Stimulated activated CD4-positive, alpha-beta T cell treated with anti-CD3 and anti-CD28 coated beads, Interleukin-4, amount 100 ng/mL, for 4 hours (primary cell): ENCODE measurements around the gene ZNF407.

Experiments used
- DNase-seq, 2 experiments: peaks; one replicate each; pipeline ENCODE4 v3.0.0-alpha.2; 2020

The ZNF407 gene

DNA sequence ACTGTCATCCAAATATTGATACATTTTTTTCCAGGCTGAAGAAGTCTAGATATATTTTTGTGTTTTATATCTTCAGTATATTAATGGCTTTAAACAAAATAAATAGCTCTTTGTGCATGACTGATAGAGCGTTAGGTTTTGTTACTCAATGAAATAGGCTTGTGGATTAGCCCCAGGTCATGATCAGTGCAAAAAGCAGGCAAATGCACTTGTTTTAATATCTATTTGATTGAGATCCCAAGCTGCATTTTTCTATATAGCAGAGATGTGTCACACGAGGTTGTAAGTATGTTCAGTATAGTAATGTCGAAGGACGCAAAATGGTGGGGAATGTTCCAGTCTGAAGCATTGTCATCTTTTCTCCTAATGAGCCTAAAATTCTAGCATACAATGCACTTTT is 198.5 kb downstream of the ZNF407 start:
- no peak for DNase-seq

DNA sequence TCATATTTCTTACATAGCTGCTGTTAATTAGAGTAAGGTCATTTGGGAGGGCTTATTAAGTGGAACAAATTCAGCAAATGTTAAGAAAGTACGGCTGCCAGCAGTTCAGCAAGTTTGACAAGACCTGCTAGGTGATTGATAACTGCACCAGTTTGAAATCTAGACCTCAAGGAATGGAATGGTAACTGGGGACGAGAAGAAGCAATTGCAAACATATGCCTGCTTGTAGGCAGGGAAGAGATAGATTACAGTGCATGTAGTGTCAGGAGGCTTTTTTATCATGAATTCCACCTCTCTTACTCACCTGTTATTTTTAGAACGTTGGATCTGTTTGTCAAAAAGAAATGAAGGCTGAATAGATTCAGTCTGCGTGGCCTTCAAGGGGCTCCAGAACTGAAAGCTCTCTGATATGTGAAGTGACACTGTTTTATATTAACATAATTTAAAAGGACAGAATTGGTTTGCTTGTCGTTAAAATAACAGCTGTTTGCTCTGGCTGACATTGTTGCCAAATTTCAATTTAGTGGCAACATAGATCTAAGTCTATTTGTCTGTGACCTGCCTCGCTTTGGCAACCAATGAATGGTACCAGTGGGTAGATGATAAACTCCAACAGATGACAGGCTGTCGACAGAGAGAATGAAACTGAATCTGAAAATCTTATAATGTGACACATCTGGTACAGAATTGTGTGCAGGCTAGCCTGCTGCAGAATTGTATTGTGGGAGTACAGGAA is 199.3 kb downstream of the ZNF407 start:
- DNase-seq: no peak

DNA sequence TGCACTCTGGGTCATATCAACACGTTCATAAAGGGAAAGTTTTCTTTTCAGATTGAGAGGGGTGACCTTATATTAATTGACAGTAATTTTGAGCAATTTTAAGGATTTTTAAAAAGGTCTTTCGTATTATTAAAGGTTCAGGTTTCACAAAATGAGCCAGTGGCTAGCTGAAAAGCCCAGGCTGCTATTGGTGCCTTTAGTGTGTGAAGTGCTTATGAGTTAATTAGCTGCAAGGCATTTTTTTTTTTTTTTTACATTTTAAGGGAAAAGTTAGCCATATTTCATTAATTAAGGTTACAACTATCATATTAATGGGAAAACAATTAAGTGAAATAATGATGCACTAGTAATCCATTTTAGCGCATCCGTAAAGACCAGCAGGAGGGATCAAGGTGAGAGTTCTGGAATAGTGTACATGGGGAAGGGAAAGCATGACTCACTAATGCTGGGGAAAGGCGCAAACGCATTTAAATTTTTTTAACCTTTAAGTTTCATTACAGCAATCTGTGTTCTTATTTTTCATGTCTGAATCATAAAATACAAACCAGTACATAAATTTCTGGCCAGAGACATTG is 200.0 kb downstream of the ZNF407 start:
- DNase-seq: no peak

DNA sequence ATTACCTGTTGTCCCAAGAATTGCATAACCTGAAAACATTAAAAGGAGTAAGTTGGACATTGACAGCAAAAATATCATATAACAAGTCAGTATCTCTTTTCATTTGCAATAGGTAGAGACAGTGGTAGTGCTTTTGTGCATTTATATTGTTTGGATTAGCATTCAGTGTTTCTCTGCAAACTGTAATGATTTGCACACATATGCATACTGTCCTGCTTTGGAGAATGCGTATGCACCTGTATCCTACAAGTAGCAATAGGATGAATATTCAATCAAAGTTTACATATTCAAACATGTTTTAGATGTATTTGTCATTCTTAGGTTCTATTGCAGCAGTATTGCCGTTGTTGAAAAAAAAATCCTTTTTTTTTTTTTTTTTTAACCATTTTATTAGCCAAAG is 201.9 kb downstream of the ZNF407 start:
- DNase-seq: no peak

DNA sequence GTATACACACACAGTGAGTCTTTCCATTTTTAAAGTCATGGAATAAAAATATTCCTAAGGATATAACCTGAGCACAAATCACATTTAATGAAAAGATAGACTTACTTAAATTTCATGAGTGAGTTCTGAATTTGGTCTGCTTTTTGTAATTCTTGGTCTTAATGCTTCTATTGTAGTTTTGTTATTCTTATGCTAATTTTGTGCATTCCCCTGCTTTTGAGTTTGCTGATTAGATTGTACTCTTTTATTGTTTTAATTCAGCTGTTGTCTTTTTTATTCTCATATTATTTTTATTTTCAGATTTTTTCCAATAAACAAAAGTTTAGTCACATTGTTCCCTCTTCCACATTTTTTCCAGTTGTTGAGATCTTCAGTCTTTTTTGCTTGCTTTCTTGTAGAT is 202.4 kb downstream of the ZNF407 start:
- no peak for DNase-seq

DNA sequence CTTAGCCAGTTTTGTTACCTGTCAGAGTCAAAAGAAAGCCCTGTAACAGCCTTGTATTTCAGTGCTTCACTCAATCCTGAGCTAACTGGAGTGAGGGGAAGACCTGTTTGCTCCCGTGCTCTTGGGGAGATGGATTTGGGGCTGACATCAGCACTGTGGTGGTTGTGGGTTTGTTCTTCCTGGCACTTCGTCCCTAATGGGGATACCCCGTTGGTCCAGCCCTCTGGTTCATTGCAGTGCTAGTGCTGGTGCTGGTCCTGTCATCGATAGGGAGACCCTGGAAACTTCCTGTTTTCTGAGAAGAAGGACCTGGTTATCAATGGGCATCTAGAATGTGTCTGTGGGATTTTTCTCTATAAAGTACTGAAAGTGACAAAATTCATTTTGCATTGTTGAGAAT is 205.4 kb downstream of the ZNF407 start:
- no peak for DNase-seq

DNA sequence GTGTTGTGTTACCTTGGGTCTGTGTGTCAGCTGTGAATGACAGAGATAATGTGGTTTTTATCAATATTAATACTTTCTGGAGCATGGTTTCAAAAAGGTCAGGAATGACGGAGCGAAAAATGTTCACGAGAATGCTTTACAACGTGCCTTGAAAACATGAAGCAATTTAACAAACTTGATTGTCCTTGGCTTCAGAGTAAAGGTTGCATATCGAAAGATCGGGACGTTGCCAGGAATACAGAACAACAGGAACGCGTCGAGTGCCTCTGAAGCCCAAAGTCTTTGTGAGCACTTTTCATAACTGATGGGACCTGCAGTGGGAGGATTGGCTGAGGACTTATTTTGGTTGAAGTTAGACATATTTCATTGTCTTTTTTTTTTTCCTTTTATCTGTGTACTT is 206.1 kb downstream of the ZNF407 start:
- no peak for DNase-seq

DNA sequence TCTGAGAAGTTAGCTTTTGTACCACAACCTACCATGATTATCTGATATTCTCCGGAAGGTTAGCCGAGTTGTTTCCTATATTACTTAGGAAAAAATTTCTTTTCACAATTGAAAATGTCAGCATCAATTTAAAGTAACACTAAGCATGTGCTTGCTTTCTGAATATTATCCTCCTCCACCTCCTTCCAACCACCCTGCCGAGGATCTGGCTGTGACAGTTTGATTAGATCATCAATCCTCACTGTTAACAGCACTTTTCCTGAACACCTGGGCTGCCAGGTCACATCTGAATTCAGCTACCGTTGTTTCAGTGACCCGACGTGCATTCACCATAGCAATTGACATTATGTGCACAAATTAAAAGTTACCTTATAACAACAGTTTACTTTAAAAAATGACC is 207.0 kb downstream of the ZNF407 start:
- DNase-seq: no peak

DNA sequence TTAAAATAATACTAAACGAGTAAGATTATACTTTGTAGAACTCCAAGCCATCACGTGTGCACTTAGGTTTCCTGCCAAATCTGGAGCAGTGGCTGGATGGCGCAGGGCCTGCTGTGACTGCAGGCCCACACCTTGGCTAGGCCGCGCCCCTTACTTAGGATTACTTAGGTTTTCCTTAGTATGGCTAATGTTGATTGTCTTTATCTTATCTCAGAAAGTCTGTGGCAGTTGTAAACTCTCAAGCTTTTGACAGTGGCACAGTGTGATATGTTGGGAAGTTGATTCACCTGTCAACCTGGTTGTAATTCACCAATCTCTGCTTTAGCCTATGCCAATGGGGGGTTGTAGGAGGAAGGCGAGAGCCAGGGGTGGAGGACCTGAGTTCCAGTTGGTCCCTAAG is 208.4 kb downstream of the ZNF407 start:
- no peak for DNase-seq

DNA sequence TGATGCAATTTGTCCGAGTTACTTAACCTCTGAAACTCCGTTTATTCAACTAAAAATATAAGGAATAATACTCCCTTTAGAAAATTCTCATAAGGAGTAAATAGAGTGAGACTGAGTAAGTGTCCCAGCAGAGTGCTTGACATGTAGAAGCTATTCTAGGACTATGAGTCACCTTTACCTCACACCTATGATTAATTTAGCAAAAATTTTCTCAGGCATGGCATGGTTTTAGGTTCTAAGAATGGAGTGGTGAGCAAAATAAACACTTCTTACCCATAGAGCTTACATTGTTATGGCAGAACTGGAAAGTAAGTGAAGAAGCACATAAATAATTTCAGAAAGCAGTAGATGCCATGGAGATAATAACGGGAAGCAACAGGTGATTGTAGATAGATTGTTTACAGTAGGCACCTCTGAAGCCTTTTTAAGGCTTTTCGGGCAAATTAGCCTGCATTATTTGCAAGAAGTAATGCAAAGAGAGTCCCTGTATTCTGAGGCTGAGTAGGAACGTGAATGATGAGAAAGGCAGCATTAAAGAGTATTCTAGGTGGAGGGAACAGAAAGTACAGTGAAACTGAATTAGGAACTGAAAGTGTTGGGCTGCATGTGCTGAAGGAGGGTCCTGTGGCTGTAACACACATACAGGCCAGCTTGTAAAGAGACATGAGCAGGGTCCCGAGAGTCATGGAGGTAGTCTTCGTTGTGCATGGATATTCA is 209.2 kb downstream of the ZNF407 start:
- DNase-seq: no peak

DNA sequence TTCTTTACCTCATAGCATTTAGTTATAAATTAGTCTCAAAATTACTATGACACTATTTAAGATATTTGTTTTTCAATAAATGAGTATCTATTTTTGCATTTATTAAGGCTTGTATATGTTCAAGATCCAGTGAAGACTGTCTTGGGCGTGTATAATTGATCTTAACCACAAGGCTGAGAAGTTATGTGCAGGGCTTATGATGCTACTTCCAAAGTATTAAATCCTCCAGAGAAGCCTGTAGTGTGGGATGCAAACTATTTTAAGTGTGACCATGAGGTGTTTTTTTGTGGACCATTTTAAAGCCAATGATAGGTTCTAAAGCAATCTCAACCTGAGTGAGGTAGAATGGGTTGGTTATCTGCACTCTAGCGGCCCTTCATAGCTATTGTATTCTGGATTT is 219.9 kb downstream of the ZNF407 start:
- no peak for DNase-seq

DNA sequence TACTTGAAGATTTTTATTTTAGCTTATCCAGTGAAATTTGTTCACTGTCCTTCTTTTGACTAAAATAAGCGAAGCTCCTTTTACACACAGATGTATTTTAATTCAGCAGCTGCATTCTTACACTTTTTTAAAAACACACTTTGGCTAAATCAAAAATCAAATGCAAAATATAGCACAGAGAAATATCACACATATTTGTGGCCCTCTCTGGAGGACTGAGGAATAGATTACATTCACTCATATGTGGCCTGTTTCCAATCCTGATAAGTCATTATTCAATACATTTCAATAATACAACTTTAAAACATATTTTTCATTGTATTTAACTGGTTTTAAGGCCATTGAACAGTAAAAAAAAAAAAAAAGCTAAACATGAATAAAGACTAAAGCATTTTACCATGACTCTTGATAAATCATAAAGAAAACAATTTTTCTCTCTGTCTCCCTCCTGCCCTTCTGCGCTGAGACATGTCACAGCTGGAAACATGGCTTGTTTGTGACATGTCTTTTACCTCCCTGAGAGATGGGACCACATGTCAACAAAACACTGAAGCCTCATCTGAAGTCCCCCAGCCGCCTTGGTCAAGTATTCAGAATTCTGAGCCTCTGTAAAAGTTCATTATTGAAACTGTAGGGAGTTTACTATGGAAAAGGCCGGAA is 221.0 kb downstream of the ZNF407 start:
- no peak for DNase-seq

DNA sequence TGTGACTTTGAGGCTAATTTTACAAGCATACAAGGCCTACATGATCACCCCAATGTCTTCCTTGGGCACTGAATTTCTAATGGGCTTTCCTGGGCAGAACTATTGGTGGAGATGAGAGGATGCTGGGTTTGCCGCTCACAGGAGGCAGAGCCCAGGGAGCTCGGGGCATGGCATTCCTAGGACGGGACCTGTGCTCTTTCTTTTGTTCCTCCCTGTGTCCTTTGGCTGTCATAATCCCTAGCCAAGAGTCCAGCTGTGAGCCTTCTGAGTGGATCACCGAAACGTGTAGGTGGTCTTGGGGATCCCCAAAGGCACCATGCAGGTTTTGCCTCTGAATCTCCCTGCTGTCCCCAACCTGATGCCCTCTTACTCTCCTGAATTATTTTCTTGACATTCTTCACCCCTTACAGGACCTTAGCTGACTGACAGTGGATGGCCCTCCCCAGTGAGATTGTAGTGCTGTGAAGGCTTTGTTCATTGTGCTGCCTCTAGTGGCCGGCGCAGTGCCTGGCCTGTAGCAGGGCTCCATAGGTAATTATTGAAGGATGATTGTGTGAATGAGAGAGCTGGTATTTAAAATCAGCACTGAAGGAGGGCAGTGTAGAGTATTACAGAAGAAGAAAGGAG is 221.9 kb downstream of the ZNF407 start:
- DNase-seq: no peak

DNA sequence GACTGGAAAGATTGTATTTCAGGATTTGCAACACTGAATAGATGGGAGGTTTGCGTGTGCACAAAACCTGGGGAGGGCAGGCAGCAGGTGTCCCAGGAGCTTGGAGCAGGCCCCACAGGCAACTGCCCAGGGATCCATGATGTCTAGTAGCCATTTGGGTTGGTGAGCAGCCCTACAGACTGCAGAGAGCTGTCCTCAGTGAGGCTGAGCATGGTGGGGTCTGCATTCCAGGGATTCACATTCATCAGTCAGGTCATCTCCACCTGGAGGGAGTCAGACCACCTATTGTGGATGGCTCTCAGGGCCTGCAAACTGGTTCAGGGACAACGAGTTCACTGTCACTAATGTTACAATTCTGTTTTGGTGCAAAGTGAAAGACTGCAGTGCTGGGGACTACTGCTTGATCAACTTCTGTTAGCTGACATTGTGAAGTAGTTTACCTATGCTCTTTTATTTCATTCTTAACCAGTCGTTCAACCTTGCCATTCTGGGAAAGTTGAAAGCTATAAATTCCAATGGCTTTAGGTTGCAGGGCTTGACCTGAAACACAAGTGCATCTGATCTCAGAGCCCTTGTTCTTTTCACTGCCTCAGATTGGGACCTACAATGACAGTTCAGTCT is 222.6 kb downstream of the ZNF407 start:
- DNase-seq: no peak

DNA sequence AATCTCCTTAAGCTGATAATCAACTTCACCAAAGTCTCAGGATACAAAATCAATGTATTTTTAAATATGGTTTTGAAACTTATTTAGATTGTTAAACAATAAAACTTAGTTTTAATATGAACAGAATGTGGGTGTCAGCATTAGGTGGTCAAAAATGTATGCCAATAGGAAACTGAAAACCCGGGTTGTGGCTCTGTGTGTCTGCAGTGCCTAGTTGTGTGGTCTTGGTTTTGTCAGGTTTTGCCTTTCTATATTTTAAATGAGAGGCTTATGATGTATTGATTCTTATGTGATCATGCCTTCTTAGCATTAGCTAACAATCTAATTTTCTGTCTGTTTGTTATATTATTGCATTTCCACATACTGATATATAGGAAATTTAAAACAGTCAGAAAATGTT is 227.8 kb downstream of the ZNF407 start:
- no peak for DNase-seq

DNA sequence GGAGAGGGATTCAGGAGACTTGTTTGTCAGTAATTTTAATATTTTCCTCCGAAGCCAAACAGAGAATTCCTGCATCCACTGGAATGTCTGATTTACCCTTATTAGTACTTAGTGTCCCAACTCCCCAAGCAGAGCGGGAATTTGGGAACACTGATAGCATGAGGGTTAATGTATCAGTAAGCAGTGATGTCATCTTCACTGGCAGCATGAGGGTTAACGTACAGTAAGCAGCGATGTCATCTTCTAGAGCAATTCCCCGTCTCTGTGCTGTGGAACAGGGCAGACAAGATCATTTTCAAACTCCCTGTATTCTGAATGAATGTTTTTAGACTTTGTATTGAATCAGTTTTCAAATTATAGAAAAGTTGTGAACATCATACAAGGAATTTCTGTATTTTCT is 228.9 kb downstream of the ZNF407 start:
- DNase-seq: no peak

DNA sequence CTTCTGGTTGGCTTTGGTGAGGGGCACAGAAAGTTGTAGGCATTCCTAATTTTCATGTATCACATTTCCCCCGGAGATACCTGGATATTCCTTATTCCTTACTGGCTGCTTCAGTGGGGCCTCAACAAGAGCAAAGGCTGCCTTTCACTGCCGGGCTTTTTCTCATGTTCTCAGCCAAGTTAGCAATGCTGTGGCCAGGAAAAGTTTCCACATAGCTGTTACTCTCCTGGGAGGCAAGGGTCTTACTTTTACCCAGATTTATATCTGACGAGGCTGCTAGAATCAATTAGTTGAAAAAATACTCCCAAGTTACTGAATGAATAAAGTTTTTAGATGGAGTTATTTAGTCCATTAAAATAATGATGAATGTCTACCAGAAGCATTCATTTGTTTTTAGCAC is 230.5 kb downstream of the ZNF407 start:
- no peak for DNase-seq

DNA sequence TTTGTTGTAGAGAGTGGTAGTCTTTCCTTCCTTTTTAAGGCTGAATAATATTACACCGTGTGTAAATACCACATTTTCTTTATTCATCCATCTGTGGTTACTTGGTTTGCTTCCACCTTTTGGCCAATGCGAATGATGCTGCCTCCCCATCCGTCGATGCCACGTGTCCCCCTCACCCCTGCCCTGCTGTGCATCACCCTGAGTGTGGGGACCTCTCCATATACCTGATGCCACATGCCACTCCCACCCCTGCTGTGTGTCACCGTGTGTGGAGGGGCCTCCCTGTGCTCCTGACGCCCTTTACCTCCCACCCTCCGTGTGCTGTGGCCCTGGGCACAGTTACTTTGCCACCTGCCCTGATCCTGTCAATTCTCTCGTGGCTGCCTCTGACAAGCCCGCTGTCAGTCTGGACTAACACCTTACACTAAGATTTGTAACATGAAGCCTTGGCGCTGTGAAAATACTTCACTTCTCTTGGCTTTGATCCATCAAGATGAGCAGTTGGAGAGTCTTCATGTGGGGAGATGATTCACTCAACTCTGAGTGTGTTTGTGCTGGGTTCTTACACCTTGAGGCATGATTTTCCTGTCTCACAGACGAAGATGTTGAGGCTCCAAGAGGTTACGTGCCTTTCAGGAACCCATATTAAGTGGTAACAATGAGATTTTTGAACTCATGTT is 234.0 kb downstream of the ZNF407 start:
- no peak for DNase-seq

DNA sequence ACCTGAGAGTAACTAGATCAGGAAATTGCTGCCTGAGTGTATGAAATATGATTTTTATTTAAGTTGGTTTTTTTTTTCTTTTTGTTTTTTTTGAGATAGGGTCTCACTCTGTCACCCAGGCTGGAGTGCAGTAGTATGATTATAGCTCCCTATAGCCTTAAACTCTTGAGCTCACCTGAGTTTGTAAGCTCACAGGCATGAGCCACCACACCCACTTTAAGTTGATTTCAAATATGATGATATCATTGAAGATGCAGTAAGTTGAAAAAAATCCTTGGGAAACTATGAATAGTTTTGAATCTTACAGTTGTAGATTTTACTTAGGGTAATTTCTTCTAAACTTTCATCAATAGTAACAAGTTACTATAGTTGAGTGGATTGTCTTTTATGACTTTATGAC is 234.7 kb downstream of the ZNF407 start:
- no peak for DNase-seq

DNA sequence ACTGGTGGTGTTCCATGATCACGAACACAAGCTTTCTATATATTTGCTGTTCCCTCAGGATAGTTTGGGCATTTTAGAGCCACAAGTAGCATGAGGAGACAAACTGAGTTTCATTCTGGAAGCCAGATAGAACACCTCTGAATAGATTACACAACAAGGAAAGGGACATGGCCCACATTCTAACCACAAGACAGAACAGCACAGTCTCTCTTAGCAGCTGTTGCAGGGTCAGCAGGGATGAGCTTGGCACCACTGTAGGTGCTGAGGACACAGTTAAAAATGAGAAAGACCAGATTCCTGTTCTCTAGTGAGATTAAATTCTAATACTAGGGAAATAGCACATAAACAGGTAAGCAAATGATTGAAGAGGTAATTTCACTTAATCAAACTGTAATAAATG is 235.3 kb downstream of the ZNF407 start:
- no peak for DNase-seq

DNA sequence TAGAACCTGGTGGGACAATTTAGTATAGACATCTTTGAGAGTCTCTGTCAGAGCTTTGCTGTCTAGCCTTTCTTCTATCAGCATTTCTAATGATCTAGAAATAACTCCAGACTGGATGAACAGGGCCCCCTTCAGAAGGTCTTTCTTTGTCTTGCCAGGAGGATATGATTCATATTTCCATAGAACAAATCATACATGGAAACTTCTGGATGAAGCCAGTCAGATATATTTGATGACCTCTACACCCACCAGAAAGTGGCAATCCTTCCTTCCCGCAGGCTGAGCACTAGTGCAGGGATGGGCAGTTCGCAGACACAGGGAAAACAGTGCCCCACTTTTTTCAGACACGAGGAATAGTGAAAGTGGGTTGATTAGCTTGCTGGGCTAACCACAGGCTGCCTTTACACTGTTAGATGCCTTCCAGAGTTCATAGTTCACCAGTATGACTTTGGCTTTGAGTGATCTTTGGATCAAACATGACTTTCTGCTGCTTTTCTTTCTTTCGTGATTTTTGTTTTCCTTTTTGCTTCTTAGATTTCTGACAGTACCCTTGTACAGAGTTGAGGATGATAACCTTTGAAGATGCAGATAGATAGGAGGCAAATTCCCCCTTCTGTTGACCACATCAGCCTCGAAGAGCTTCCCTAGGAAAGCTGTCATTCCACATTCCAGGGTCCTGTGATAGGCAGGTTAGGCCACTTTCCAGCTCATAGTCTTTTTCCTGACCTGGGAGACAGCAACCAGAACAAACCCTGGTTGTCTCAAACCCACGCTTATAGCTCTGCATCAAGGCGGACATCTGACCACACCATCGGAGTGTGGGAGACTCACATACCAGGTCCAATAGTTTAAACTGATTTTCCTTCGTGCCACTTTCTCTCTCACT is 237.0 kb downstream of the ZNF407 start:
- no peak for DNase-seq
